K562 treated with DMSO at 1 percent for 12 hours (cell line): ENCODE data around the gene CEP112. TPM values are rescaled to one million over a fixed set of nuclear protein-coding genes. Genes with fewer than 3 reads are reported as not detected.

Experiments used
- total RNA-seq: library from RNA; unstranded; fragments of 300-600 nt; gene quantifications from 2 replicates; pipeline ENCODE4 v1.2.3, GENCODE V29; 2022; ENCODE audit not compliant: insufficient read depth

The CEP112 gene
- not detected in 2 replicates for total RNA-seq

GRCh38 chr17:66191593-66192377, at the start of gene CEP112:
Gene CEP112 (minus strand): TSS chr17:66192133.

GRCh38 chr17:66228887-66229782, 37.2 kb upstream of the CEP112 start, which contains the start of gene APOH:
Gene APOH (minus strand): TSS chr17:66229415. CDS start chr17:66229379, 36 bp downstream.

Other genes starting within 250 kb of the CEP112 start
- not detected in 2 replicates for gene APOH, start 37.3 kb upstream of the CEP112 start, total RNA-seq
- gene PRKCA, start 110.5 kb upstream of the CEP112 start, total RNA-seq, result 5.7 and 24.7 TPM in 2 replicates